Spinal cord (tissue), 10 donors: ENCODE data around the gene ALX4. TPM values are rescaled to one million over a fixed set of nuclear protein-coding genes. Genes with fewer than 3 reads are reported as not detected.

ENCODE experiments used
- DNase-seq, 6 donors: peaks; one replicate each; pipeline versions ENCODE4 v3.0.0 to v3.0.0-alpha.2; 2013 to 2015; ENCODE audit warnings: low spot score in 6 of 6, low read depth in 4 of 6
- H3K27ac ChIP-seq: one replicate; pipeline ENCODE4 v1.5.1; 2013; ENCODE audit warnings: low read depth, low read length, control low read depth
- H3K27me3 ChIP-seq: one replicate; pipeline ENCODE4 v1.6.1; 2013; ENCODE audit warnings: low read length; ENCODE audit not compliant: control insufficient read depth, insufficient read depth
- H3K36me3 ChIP-seq: one replicate; pipeline ENCODE4 v1.6.1; 2013; ENCODE audit warnings: low read length; ENCODE audit not compliant: control insufficient read depth, insufficient read depth
- H3K4me1 ChIP-seq: one replicate; pipeline ENCODE4 v1.6.1; 2013; ENCODE audit warnings: low read length; ENCODE audit not compliant: control insufficient read depth, insufficient read depth
- H3K4me3 ChIP-seq: one replicate; pipeline ENCODE4 v1.5.1; 2013; ENCODE audit warnings: low read depth, low read length, control low read depth
- H3K9me3 ChIP-seq: one replicate; pipeline ENCODE4 v1.6.1; 2013; ENCODE audit warnings: low read length; ENCODE audit not compliant: control insufficient read depth, insufficient read depth
- WGBS: methylation state at CpG from one replicate; pipeline ENCODE4 v1.1.5; 2013; ENCODE audit warnings: missing lambda C conversion rate; ENCODE audit not compliant: insufficient coverage; 5-methylcytosine and 5-hydroxymethylcytosine counted together
- polyA plus RNA-seq, 2 donors: library from polyadenylated mRNA; unstranded; fragments of 120-200 nt; gene quantifications; one replicate each; pipeline ENCODE4 v1.2.1, GENCODE V29; 2013; ENCODE audit not compliant: insufficient read length in 2 of 2
- total RNA-seq, 2 donors: library from RNA; depleted of rRNA in 1 of 2; stranded (reverse); fragments of 120-200 nt in 1 of 2; fragments of >200 nt in 1 of 2; gene quantifications; one replicate each; pipeline versions ENCODE4 v1.2.3 to v1.2.4, GENCODE V29; 2013 to 2014
- donor health status: healthy.

The ALX4 gene
- total and polyA plus RNA-seq, 4 donors, result 0.30 to 8.6 (median 0.48) TPM

- Histone ChIP-seq H3K4me1 (no peaks in the 10 kb centered on the region), H3K27ac (no peak overlapping the region), H3K36me3 (no peaks in the 10 kb centered on the region), H3K9me3 (peaks cover 3% of the 10 kb centered on the region), H3K27me3 (no peaks in the 10 kb centered on the region), H3K4me3 (no peak overlapping the region)
- no CpG with 5 or more reads among the region's 2 CpGs for WGBS
- no peak for DNase-seq
Measured at GRCh38 chr11:44252999-44253602, 56.8 kb downstream of the ALX4 start.

- H3K27ac ChIP-seq, result no peak overlapping the region
- H3K4me1 ChIP-seq, result no peaks in the 10 kb centered on the region
- H3K36me3 ChIP-seq, result no peaks in the 10 kb centered on the region
- 100% methylated on average over 5 of the region's 6 CpGs for WGBS
- no peaks in the 10 kb centered on the region for H3K27me3 ChIP-seq
- DNase-seq, result no peak
- H3K4me3 ChIP-seq, result no peak overlapping the region
- H3K9me3 ChIP-seq, result peaks cover 3% of the 10 kb centered on the region
Measured at GRCh38 chr11:44250421-44250820, 59.5 kb downstream of the ALX4 start.

GRCh38 chr11:44248109-44248508 is 61.8 kb downstream of the ALX4 start:
- 83% methylated on average over 2 of the region's 2 CpGs for WGBS
- Histone ChIP-seq H3K36me3 (no peaks in the 10 kb centered on the region), H3K9me3 (peaks cover 3% of the 10 kb centered on the region), H3K27ac (no peak overlapping the region), H3K4me1 (peaks cover 2% of the 10 kb centered on the region), H3K27me3 (no peaks in the 10 kb centered on the region), H3K4me3 (no peak overlapping the region)
- DNase-seq, result peak in 1 of 6 donors; percentile 26

GRCh38 chr11:44247508-44247907 is 62.4 kb downstream of the ALX4 start:
- H3K27ac ChIP-seq, result no peak overlapping the region
- WGBS, result 57% methylated on average over 3 of the region's 6 CpGs
- no peak overlapping the region for H3K4me3 ChIP-seq
- DNase-seq, result no peak
- no peaks in the 10 kb centered on the region for H3K36me3 ChIP-seq
- peaks cover 3% of the 10 kb centered on the region for H3K9me3 ChIP-seq
- peaks cover 3% of the 10 kb centered on the region for H3K4me1 ChIP-seq
- H3K27me3 ChIP-seq, result no peaks in the 10 kb centered on the region

- H3K36me3 ChIP-seq, result no peaks in the 10 kb centered on the region
- H3K4me1 ChIP-seq, result peaks cover 3% of the 10 kb centered on the region
- DNase-seq, result no peak
- H3K4me3 ChIP-seq, result no peak overlapping the region
- no peak overlapping the region for H3K27ac ChIP-seq
- no CpG with 5 or more reads among the region's 4 CpGs for WGBS
- no peaks in the 10 kb centered on the region for H3K9me3 ChIP-seq
- no peaks in the 10 kb centered on the region for H3K27me3 ChIP-seq
Measured at GRCh38 chr11:44246726-44247125, 63.2 kb downstream of the ALX4 start.

DNA sequence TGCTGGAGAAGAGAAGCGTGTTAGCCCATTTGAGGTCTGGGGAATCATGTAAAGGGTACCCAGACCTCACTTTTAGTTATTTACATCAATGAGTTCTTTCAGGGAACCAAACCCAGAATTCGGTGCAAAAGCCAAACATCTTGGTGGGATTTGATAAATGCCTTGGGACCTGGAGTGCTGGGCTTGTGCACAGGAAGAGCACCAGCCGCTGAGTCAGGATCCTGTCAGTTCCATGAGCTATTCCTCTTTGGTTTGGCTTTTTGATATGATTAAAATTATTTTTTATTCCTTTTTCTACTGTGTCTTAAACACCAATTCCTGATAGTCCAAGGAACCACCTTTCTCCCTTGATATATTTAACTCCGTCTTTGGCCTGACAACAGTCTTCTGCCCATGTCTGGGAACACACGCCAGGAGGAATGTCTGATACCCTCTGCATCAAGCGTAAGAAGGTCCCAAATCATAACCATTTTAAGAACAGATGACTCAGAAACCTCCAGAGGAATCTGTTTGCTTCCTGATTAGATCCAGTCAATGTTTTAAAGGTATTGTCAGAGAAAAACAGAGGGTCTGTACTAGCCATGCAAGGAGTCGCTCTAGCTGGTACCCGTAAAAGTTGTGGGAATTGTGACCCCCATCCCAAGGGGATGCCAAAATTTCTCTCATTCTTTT is 65.2 kb downstream of the ALX4 start:
- no peaks in the 10 kb centered on the region for H3K27me3 ChIP-seq
- peaks cover 3% of the 10 kb centered on the region for H3K4me1 ChIP-seq
- DNase-seq, result no peak
- H3K27ac ChIP-seq, result no peak overlapping the region
- 97% methylated on average over 3 of the region's 8 CpGs for WGBS
- H3K9me3 ChIP-seq, result no peaks in the 10 kb centered on the region
- H3K4me3 ChIP-seq, result no peak overlapping the region
- no peaks in the 10 kb centered on the region for H3K36me3 ChIP-seq

- H3K9me3 ChIP-seq, result no peaks in the 10 kb centered on the region
- H3K36me3 ChIP-seq, result no peaks in the 10 kb centered on the region
- H3K4me1 ChIP-seq, result peaks cover 3% of the 10 kb centered on the region
- 90% methylated on average over 3 of the region's 6 CpGs for WGBS
- H3K4me3 ChIP-seq, result no peak overlapping the region
- peak in 1 of 6 donors; percentile 41 for DNase-seq
- H3K27me3 ChIP-seq, result no peaks in the 10 kb centered on the region
- no peak overlapping the region for H3K27ac ChIP-seq
Measured at GRCh38 chr11:44243595-44244343, 66.2 kb downstream of the ALX4 start.

GRCh38 chr11:44243086-44243485 is 66.9 kb downstream of the ALX4 start:
- H3K27me3 ChIP-seq, result no peaks in the 10 kb centered on the region
- no peak for DNase-seq
- H3K4me3 ChIP-seq, result no peak overlapping the region
- no peaks in the 10 kb centered on the region for H3K36me3 ChIP-seq
- H3K9me3 ChIP-seq, result no peaks in the 10 kb centered on the region
- H3K4me1 ChIP-seq, result peaks cover 3% of the 10 kb centered on the region
- WGBS, result 71% methylated on average over 3 of the region's 5 CpGs
- H3K27ac ChIP-seq, result no peak overlapping the region

DNA sequence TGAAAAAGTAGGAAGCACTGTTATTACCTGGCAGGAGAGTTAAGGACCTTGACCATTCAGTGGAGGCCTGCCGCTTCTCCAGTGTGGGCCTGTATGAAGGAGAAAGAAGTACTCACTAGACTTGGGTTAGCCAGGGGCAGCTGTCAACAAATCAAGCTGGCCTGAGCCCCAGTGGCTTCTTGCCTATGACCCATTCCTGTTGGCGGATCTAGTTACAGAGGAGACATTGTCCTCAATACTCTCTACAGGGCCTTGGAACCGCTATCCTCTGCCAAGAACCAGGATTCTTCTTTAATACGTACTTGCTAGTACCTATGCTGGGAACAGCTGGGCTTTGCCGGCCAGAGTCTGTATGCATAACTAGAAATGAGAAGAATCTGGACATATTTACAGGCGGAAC is 68.1 kb downstream of the ALX4 start:
- DNase-seq, result peak in 1 of 6 donors; percentile 61
- 91% methylated on average over 3 of the region's 6 CpGs for WGBS
- H3K27ac ChIP-seq, result no peak overlapping the region

More for the DNA sequence above, 68.1 kb downstream of the ALX4 start:
- H3K4me1 ChIP-seq, result peaks cover 3% of the 10 kb centered on the region
- H3K4me3 ChIP-seq, result no peak overlapping the region
- no peaks in the 10 kb centered on the region for H3K9me3 ChIP-seq
- H3K27me3 ChIP-seq, result no peaks in the 10 kb centered on the region
- no peaks in the 10 kb centered on the region for H3K36me3 ChIP-seq
